IMR-90 (cell line): ENCODE data around the gene GRIN1. TPM values are rescaled to one million over a fixed set of nuclear protein-coding genes. Genes with fewer than 3 reads are reported as not detected.

ENCODE experiments used
- ATAC-seq: fragments of 200-7000 bp; cut with Tn5 transposase; 2 replicates; pipeline ENCODE4 v1.9.1; 2020; ENCODE audit warnings: low read depth, mild to moderate bottlenecking, moderate library complexity
- BruUV-seq: library from RNA; stranded (reverse); fragments of 400-500 nt; replicated peaks from 2 replicates; lab custom pipeline; 2021; lab: Mats Ljungman, UMichigan
- CTCF ChIA-PET: fragments of 300-600 bp; formaldehyde crosslinking; extraction: SDS; loops from one replicate; lab custom pipeline; 2021; ENCODE audit warnings: antibody characterized with exemption; lab: Yijun Ruan, JAX
- POLR2A ChIA-PET: fragments of 300-600 bp; sonication (Branson Sonifier 250); formaldehyde crosslinking; loops from one replicate; lab custom pipeline; 2022; ENCODE audit warnings: antibody characterized with exemption; ENCODE audit not compliant: unreplicated experiment; lab: Charles Lee
- DNase-seq: peaks from one replicate; pipeline ENCODE4 v3.0.0; 2013
- H2AFZ ChIP-seq: replicated peaks from 2 replicates; pipeline ENCODE3; 2013; ENCODE audit warnings: low read length, mild to moderate bottlenecking; ENCODE audit not compliant: poor library complexity
- H2AK5ac ChIP-seq: 2 replicates; pipeline ENCODE4 v1.6.1; 2013; ENCODE audit warnings: low read depth, low read length, inconsistent platforms
- H2AK9ac ChIP-seq: replicated peaks from 2 replicates; pipeline ENCODE3; 2013; ENCODE audit warnings: mild to moderate bottlenecking, low read depth, low read length, moderate library complexity; ENCODE audit not compliant: poor library complexity
- H2BK120ac ChIP-seq: 2 replicates; pipeline ENCODE4 v1.6.1; 2013; ENCODE audit warnings: low read depth, low read length, inconsistent platforms
- H2BK15ac ChIP-seq: 3 replicates; pipeline ENCODE4 v1.6.1; 2013; ENCODE audit warnings: low read depth, low read length, inconsistent platforms
- H2BK20ac ChIP-seq: 2 replicates; pipeline ENCODE4 v1.6.1; 2013; ENCODE audit warnings: low read depth, mild to moderate bottlenecking, inconsistent platforms, low read length, moderate library complexity
- H2BK5ac ChIP-seq: 2 replicates; pipeline ENCODE4 v1.6.1; 2013; ENCODE audit warnings: mild to moderate bottlenecking, low read depth, low read length, inconsistent platforms; ENCODE audit not compliant: poor library complexity, severe bottlenecking
- H3K14ac ChIP-seq: replicated peaks from 2 replicates; pipeline ENCODE4 v1.6.1; 2013; ENCODE audit warnings: low read depth, low read length, inconsistent platforms
- H3K18ac ChIP-seq: 2 replicates; pipeline ENCODE4 v1.6.1; 2013; ENCODE audit warnings: low read depth, low read length, control low read depth
- H3K23ac ChIP-seq: 2 replicates; pipeline ENCODE4 v1.6.1; 2013; ENCODE audit warnings: low read depth, low read length, inconsistent platforms
- H3K27ac ChIP-seq: 2 replicates; pipeline ENCODE4 v1.5.1; 2013; ENCODE audit warnings: mild to moderate bottlenecking, control low read depth, low read length; ENCODE audit not compliant: insufficient read depth
- H3K27me3 ChIP-seq: 2 replicates; pipeline ENCODE4 v1.6.1; 2013; ENCODE audit warnings: low read length; ENCODE audit not compliant: control insufficient read depth, insufficient read depth
- H3K36me3 ChIP-seq: 2 replicates; pipeline ENCODE4 v1.6.1; 2013; ENCODE audit warnings: low read length, mixed read lengths; ENCODE audit not compliant: control insufficient read depth, insufficient read depth
- H3K4ac ChIP-seq: 2 replicates; pipeline ENCODE4 v1.6.1; 2013; ENCODE audit warnings: low read depth, low read length, inconsistent platforms
- H3K4me1 ChIP-seq: 2 replicates; pipeline ENCODE4 v1.6.1; 2013; ENCODE audit warnings: low read length, mixed read lengths; ENCODE audit not compliant: control insufficient read depth, insufficient read depth
- H3K4me2 ChIP-seq: 2 replicates; pipeline ENCODE4 v1.6.1; 2013; ENCODE audit warnings: low read depth, mild to moderate bottlenecking, control low read depth, low read length, moderate library complexity
- H3K4me3 ChIP-seq: 2 replicates; pipeline ENCODE4 v1.5.1; 2013; ENCODE audit warnings: low read depth, mild to moderate bottlenecking, control low read depth, low read length, moderate library complexity; ENCODE audit not compliant: insufficient read depth
- H3K56ac ChIP-seq: 2 replicates; pipeline ENCODE4 v1.6.1; 2013; ENCODE audit warnings: low read length, inconsistent platforms; ENCODE audit not compliant: insufficient read depth; ENCODE audit errors: extremely low read depth
- H3K79me1 ChIP-seq, 2 experiments: 2 replicates each; pipeline ENCODE4 v1.6.1; 2013; ENCODE audit warnings: low read length in 2 of 2, inconsistent platforms in 1 of 2, low read depth in 1 of 2
- H3K9ac ChIP-seq: 2 replicates; pipeline ENCODE4 v1.6.1; 2013; ENCODE audit warnings: low read depth, low read length, control low read depth
- H3K9me1 ChIP-seq: 2 replicates; pipeline ENCODE4 v1.6.1; 2013; ENCODE audit warnings: low read length, inconsistent platforms; ENCODE audit not compliant: insufficient read depth
- H3K9me3 ChIP-seq: 2 replicates; pipeline ENCODE4 v1.6.1; 2013; ENCODE audit warnings: low read length; ENCODE audit not compliant: control insufficient read depth, insufficient read depth
- H4K20me1 ChIP-seq: 2 replicates; pipeline ENCODE4 v1.6.1; 2013; ENCODE audit warnings: low read length, inconsistent platforms; ENCODE audit not compliant: insufficient read depth
- H4K5ac ChIP-seq: 2 replicates; pipeline ENCODE4 v1.6.1; 2013; ENCODE audit warnings: mild to moderate bottlenecking, low read depth, low read length, control low read depth
- H4K8ac ChIP-seq, 2 experiments: 2 replicates each; pipeline ENCODE4 v1.6.1; 2013; ENCODE audit warnings: low read depth in 2 of 2, low read length in 2 of 2, control low read depth in 1 of 2, inconsistent platforms in 1 of 2
- H4K91ac ChIP-seq: 2 replicates; pipeline ENCODE4 v1.6.1; 2013; ENCODE audit warnings: low read depth, low read length, inconsistent platforms; ENCODE audit not compliant: insufficient read depth
- BHLHE40 ChIP-seq: fragments of 150-350 bp; IDR thresholded peaks from 2 replicates; pipeline ENCODE4 v1.6.1; 2016; ENCODE audit warnings: mild to moderate bottlenecking, low read depth, low read length
- CEBPB ChIP-seq: IDR thresholded peaks from 2 replicates; pipeline ENCODE4 v1.6.1; 2012; ENCODE audit warnings: low read depth, low read length, improper control_type of control experiment
- CHD1 ChIP-seq: IDR thresholded peaks from 2 replicates; pipeline ENCODE4 v1.6.1; 2012; ENCODE audit warnings: low read depth, low read length, improper control_type of control experiment
- CTCF ChIP-seq: conservative IDR thresholded peaks from 2 replicates; pipeline ENCODE4 v1.5.1; 2012; ENCODE audit warnings: mild to moderate bottlenecking, low read depth, low read length, improper control_type of control experiment
- FOS ChIP-seq: fragments of 150-350 bp; IDR thresholded peaks from 2 replicates; pipeline ENCODE4 v1.6.1; 2016; ENCODE audit warnings: low read depth, low read length
- MAFK ChIP-seq: IDR thresholded peaks from 2 replicates; pipeline ENCODE4 v1.6.1; 2012; ENCODE audit warnings: low read depth, low read length, improper control_type of control experiment
- MAZ ChIP-seq: IDR thresholded peaks from 2 replicates; pipeline ENCODE4 v1.6.1; 2012; ENCODE audit warnings: low read depth, mild to moderate bottlenecking, low read length, improper control_type of control experiment, moderate library complexity, borderline replicate concordance
- MXI1 ChIP-seq: IDR thresholded peaks from 2 replicates; pipeline ENCODE4 v1.6.1; 2012; ENCODE audit warnings: low read depth, mild to moderate bottlenecking, low read length, moderate library complexity, borderline replicate concordance
- NFE2L2 ChIP-seq: fragments of 150-350 bp; IDR thresholded peaks from 2 replicates; pipeline ENCODE4 v1.6.1; 2016; ENCODE audit warnings: low read depth, mild to moderate bottlenecking, low read length
- POLR2A ChIP-seq: IDR thresholded peaks from 2 replicates; pipeline ENCODE4 v1.6.1; 2012; ENCODE audit warnings: mild to moderate bottlenecking, low read depth, low read length
- RAD21 ChIP-seq: IDR thresholded peaks from 2 replicates; pipeline ENCODE4 v1.6.1; 2012; ENCODE audit warnings: low read length, improper control_type of control experiment
- RCOR1 ChIP-seq: IDR thresholded peaks from 2 replicates; pipeline ENCODE4 v1.6.1; 2012; ENCODE audit warnings: mild to moderate bottlenecking, low read length, improper control_type of control experiment; ENCODE audit not compliant: insufficient replicate concordance
- RFX5 ChIP-seq: IDR thresholded peaks from 2 replicates; pipeline ENCODE4 v1.8.0; 2012; ENCODE audit warnings: low read depth, mild to moderate bottlenecking, low read length, moderate library complexity
- SMC3 ChIP-seq: fragments of 150-350 bp; IDR thresholded peaks from 2 replicates; pipeline ENCODE4 v1.6.1; 2016; ENCODE audit warnings: low read depth, mild to moderate bottlenecking, antibody characterized with exemption, low read length, moderate library complexity
- WGBS, 2 experiments: methylation state at CpG; one replicate each; pipeline versions ENCODE4 v1.1.5 to v1.1.7; 2013; ENCODE audit warnings: missing lambda C conversion rate in 2 of 2; ENCODE audit not compliant: insufficient read length in 1 of 2; ENCODE audit errors: extremely low coverage in 2 of 2; 5-methylcytosine and 5-hydroxymethylcytosine counted together
- dilution Hi-C: fragments of 300-500 bp; cut with HindIII; formaldehyde crosslinking; loops from one replicate; pipeline ENCODE4 v1.14.3; 2018; ENCODE audit warnings: low sequenced_read_pairs; ENCODE audit not compliant: unreplicated experiment
- in situ Hi-C: fragments of 300-500 bp; cut with MboI; formaldehyde crosslinking; loops from 3 replicates; pipeline ENCODE4 v1.14.3; 2019; ENCODE audit warnings: low sequenced_read_pairs, inconsistent platforms, mixed read lengths
- intact Hi-C: fragments of 100-400 bp; cut with micrococcal nuclease; formaldehyde crosslinking; loops from 2 replicates; pipeline ENCODE4 v1.10.0; 2022
- polyA plus RNA-seq, 3 experiments: library from polyadenylated mRNA; depleted of rRNA; stranded (reverse); fragments of >200 nt; gene quantifications; 2 replicates each; pipeline ENCODE4 v1.2.3, GENCODE V29; 2012; ENCODE audit warnings: low replicate concordance in 1 of 3
- total RNA-seq: library from RNA; depleted of rRNA; stranded (reverse); fragments of >200 nt; gene quantifications from 2 replicates; pipeline ENCODE4 v1.2.3, GENCODE V29; 2012
- TF ChIP-seq, protein P1 (sequence below): fragments of 150-350 bp; IDR thresholded peaks from 2 replicates; pipeline ENCODE4 v1.6.1; 2017; ENCODE audit warnings: mild to moderate bottlenecking, antibody characterized with exemption, low read length, low read depth
- TF ChIP-seq, protein P2 (sequence below): fragments of 150-350 bp; IDR thresholded peaks from 2 replicates; pipeline ENCODE4 v1.6.1; 2016; ENCODE audit warnings: low read depth, mild to moderate bottlenecking, low read length, moderate library complexity, borderline replicate concordance

GRIN1 gene
- total and polyA plus RNA-seq, 2 of the 4 experiments (the other 2 are of a cell fraction), result 0.09 TPM; not detected in 1

DNA sequence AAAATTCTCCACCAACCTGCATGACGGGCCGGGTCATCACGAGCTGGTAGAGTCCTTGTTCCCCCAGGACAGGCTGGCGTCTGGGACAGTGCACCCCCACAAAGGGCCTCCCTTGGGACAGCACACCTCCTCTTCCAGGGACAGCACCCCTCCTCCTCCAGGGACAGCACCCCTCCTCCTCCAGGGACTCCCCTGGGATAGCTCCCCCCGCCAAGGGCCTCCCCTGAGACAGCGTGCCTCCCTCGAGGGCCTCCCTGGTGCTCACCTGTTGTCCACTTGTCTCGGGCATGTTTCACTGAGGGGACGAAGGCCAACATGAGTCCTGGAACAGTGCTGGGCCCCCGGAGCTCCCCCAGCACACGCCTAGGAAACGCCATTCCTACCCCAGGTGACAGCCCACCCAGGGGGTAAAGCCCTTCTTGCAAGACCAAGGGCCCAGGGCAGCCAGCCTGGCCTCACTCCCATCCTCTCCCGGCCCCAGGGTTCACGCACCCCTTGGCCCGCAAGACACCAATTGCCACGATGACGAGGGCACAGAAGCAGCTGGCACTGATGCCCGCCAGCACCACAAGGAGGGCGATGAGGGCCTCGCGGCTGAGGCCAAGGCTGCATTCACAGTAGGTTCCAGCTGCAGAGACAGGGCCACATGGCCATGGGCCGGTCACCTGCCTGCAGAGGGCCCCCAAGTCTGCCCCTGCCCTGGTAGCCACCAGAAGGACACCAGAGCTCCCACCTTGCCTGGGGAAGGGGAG lies 32.4 kb downstream of the GRIN1 start:
- POLR2A ChIA-PET, result no interaction called here
- no peak overlapping the region for H4K8ac ChIP-seq
- no peaks in the 10 kb centered on the region for H3K9me3 ChIP-seq
- dilution Hi-C loops (no loop called here), intact Hi-C loops (no loop called here), in situ Hi-C loops (no loop called here)
- no TSS peak for BruUV-seq
- no peak overlapping the region for H4K5ac ChIP-seq
- ATAC-seq, result no peak
- DNase-seq, result no peak
- no peaks in the 10 kb centered on the region for H3K79me1 ChIP-seq
- H4K20me1 ChIP-seq, result no peaks in the 10 kb centered on the region
- TF ChIP-seq MAZ (no peak), RFX5 (no peak), POLR2A (no peak), MAFK (no peak), RAD21 (no peak), MXI1 (no peak), BHLHE40 (no peak), FOS (no peak), SMC3 (no peak), NFE2L2 (no peak), CEBPB (no peak), CTCF (no peak), CHD1 (no peak), RCOR1 (no peak)
- TF ChIP-seq, protein P1, sequence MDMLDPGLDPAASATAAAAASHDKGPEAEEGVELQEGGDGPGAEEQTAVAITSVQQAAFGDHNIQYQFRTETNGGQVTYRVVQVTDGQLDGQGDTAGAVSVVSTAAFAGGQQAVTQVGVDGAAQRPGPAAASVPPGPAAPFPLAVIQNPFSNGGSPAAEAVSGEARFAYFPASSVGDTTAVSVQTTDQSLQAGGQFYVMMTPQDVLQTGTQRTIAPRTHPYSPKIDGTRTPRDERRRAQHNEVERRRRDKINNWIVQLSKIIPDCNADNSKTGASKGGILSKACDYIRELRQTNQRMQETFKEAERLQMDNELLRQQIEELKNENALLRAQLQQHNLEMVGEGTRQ, result no peak
- TF ChIP-seq, protein P2, sequence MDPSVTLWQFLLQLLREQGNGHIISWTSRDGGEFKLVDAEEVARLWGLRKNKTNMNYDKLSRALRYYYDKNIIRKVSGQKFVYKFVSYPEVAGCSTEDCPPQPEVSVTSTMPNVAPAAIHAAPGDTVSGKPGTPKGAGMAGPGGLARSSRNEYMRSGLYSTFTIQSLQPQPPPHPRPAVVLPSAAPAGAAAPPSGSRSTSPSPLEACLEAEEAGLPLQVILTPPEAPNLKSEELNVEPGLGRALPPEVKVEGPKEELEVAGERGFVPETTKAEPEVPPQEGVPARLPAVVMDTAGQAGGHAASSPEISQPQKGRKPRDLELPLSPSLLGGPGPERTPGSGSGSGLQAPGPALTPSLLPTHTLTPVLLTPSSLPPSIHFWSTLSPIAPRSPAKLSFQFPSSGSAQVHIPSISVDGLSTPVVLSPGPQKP, result no peak
- H2BK5ac ChIP-seq, result no peak overlapping the region
- peaks cover 4% of the 10 kb centered on the region; the same call in 1 of the 2 replicates for H3K4me1 ChIP-seq
- CTCF ChIA-PET, result no interaction called here
- no peak overlapping the region for H3K4ac ChIP-seq
- H3K27me3 ChIP-seq, result peaks cover 57% of the 10 kb centered on the region
- no peak overlapping the region for H2BK20ac ChIP-seq
- H2BK120ac ChIP-seq, result no peak overlapping the region
- 71% methylated on average over 13 of the region's 22 CpGs; no CpG with 5 or more reads in 1 of the 2 experiments for WGBS, 2 experiments
- no peak overlapping the region for H3K9ac ChIP-seq
- H2AFZ ChIP-seq, result no peak overlapping the region
- no peak overlapping the region for H3K18ac ChIP-seq
- no peaks in the 10 kb centered on the region for H3K9me1 ChIP-seq
- no peak overlapping the region for H3K14ac ChIP-seq
- no peak overlapping the region for H3K23ac ChIP-seq
- no peaks in the 10 kb centered on the region for H3K36me3 ChIP-seq
- no peak overlapping the region for H3K27ac ChIP-seq
- no peak overlapping the region for H3K4me2 ChIP-seq
- no peak overlapping the region for H2BK15ac ChIP-seq
- no peak overlapping the region for H3K4me3 ChIP-seq
- no peak overlapping the region for H2AK9ac ChIP-seq
- H4K91ac ChIP-seq, result no peak overlapping the region
- no peak overlapping the region for H3K56ac ChIP-seq
- H2AK5ac ChIP-seq, result no peak overlapping the region
